Esophagus muscularis mucosa (tissue), 4 donors: ENCODE measurements around the gene ZBTB8OS. TPM values are rescaled to one million over a fixed set of nuclear protein-coding genes. Genes with fewer than 3 reads are reported as not detected.

Experiments used
- DNase-seq: peaks from one replicate; pipeline ENCODE4 v3.0.0-alpha.2; 2017; ENCODE audit errors: extremely low spot score
- H3K27ac ChIP-seq, 4 donors: fragments of 200-600 bp; sonication (generic); replicated peaks in 1 of 4; 1 replicate in 3 of 4; 2 replicates in 1 of 4; pipeline ENCODE4 v1.5.1; 2016 to 2019; ENCODE audit warnings: mild to moderate bottlenecking in 1 of 4
- H3K27me3 ChIP-seq, 4 donors: fragments of 200-600 bp; sonication (generic); one replicate each; pipeline versions ENCODE4 v1.5.1 to v1.6.0; 2016 to 2019
- H3K36me3 ChIP-seq, 4 donors: fragments of 200-600 bp; sonication (generic); one replicate each; pipeline ENCODE4 v1.5.1; 2016 to 2019
- H3K4me1 ChIP-seq, 4 donors: fragments of 200-600 bp; sonication (generic); one replicate each; pipeline ENCODE4 v1.5.1; 2016 to 2019
- H3K4me3 ChIP-seq, 4 donors: fragments of 200-600 bp; sonication (generic); 1 replicate in 2 of 4; 2 replicates in 2 of 4; pipeline ENCODE4 v1.5.1; 2016 to 2019; ENCODE audit warnings: mild to moderate bottlenecking in 4 of 4, moderate library complexity in 1 of 4
- H3K9me3 ChIP-seq, 4 donors: fragments of 200-600 bp; sonication (generic); 1 replicate in 3 of 4; 2 replicates in 1 of 4; pipeline ENCODE4 v1.5.1; 2016 to 2019
- CTCF ChIP-seq, 3 experiments: fragments of 200-600 bp in 2 of 3; fragments of 450-650 bp in 1 of 3; sonication (generic) in 2 of 3; IDR thresholded peaks; one replicate each; pipeline ENCODE4 v1.5.1; 2017 to 2019; ENCODE audit warnings: antibody characterized with exemption in 3 of 3, mild to moderate bottlenecking in 2 of 3, moderate library complexity in 1 of 3
- EP300 ChIP-seq: sonication (generic); formaldehyde crosslinking; IDR thresholded peaks from one replicate; pipeline ENCODE4 v1.6.1; 2017; ENCODE audit warnings: antibody characterized with exemption
- POLR2A ChIP-seq: fragments of 450-650 bp; IDR thresholded peaks from one replicate; pipeline ENCODE4 v1.6.1; 2017; ENCODE audit warnings: antibody characterized with exemption, moderate library complexity, mild to moderate bottlenecking, low read depth
- POLR2AphosphoS5 ChIP-seq, 2 donors: sonication (generic); formaldehyde crosslinking; IDR thresholded peaks; one replicate each; pipeline ENCODE4 v1.6.1; 2017; ENCODE audit warnings: antibody characterized with exemption in 2 of 2
- WGBS: methylation state at CpG from one replicate; pipeline ENCODE4 v1.1.5; 2018; 5-methylcytosine and 5-hydroxymethylcytosine counted together
- intact Hi-C: fragments of 100-400 bp; cut with DNase I; formaldehyde crosslinking; loops from one replicate; pipeline ENCODE4 v1.15.1; 2023
- total RNA-seq, 4 donors: library from RNA; depleted of rRNA; stranded (reverse); fragments of >200 nt; gene quantifications; one replicate each; pipeline versions ENCODE4 v1.1.0 to v1.2.1, GENCODE V29; 2016

The ZBTB8OS gene
- total RNA-seq, 4 donors from 2014 or later, result 19.6 to 31.1 (median 25.8) TPM

- WGBS, result 42% methylated on average over 1 of the region's 1 CpG
Measured at GRCh38 chr1:32665915-32666314, 15.6 kb upstream of the ZBTB8OS start.

GRCh38 chr1:32659581-32659980 lies 9.2 kb upstream of the ZBTB8OS start:
- H3K27ac ChIP-seq, result no peak overlapping the region
- no peak overlapping the region for H3K4me3 ChIP-seq
- no peaks in the 10 kb centered on the region for H3K9me3 ChIP-seq
- WGBS, result 97% methylated on average over 1 of the region's 1 CpG
- H3K36me3 ChIP-seq, result peaks cover 62 to 98% (median 92%) of the 10 kb centered on the region in 4 donors
- H3K4me1 ChIP-seq, result peaks cover 6 to 21% (median 18%) of the 10 kb centered on the region in 4 donors
- intact Hi-C loops, result no loop called here
- no peaks in the 10 kb centered on the region for H3K27me3 ChIP-seq
- DNase-seq, result no peak
- TF ChIP-seq POLR2A (no peak), EP300 (no peak), POLR2AphosphoS5 (IDR thresholded peaks at IDR 0.05) (no peak), CTCF (IDR thresholded peaks at IDR 0.05) (no peak)

More at GRCh38 chr1:32665915-32666314, 15.6 kb upstream of the ZBTB8OS start:
- Histone ChIP-seq H3K4me3 (no peak overlapping the region), H3K36me3 (peaks cover 60 to 97% (median 90%) of the 10 kb centered on the region in 4 donors), H3K4me1 (peaks cover 0 to 21% (median 10%) of the 10 kb centered on the region in 4 donors), H3K27me3 (no peaks in the 10 kb centered on the region), H3K9me3 (no peaks in the 10 kb centered on the region), H3K27ac (peak overlapping the region in 1 of 4 donors; percentile 6)
- intact Hi-C loops, result no loop called here
- no peak for DNase-seq
- TF ChIP-seq POLR2AphosphoS5 (IDR thresholded peaks at IDR 0.05) (no peak), CTCF (IDR thresholded peaks at IDR 0.05) (no peak)

- H3K9me3 ChIP-seq, result no peaks in the 10 kb centered on the region
- peaks cover 38 to 75% (median 72%) of the 10 kb centered on the region in 4 donors for H3K4me1 ChIP-seq
- peaks cover 13 to 44% (median 37%) of the 10 kb centered on the region in 4 donors for H3K36me3 ChIP-seq
- DNase-seq, result no peak
- peak overlapping the region; percentile 99 for H3K27ac ChIP-seq
- H3K27me3 ChIP-seq, result no peaks in the 10 kb centered on the region
- intact Hi-C loops, result loop anchor here (5.0 kb wide), 1 partner anchor 55 kb away; no protein-coding TSS in a partner anchor
- 86% methylated on average over 16 of the region's 16 CpGs for WGBS
- no peak for TF ChIP-seq POLR2A
- TF ChIP-seq EP300, result no peak
- TF ChIP-seq CTCF (IDR thresholded peaks at IDR 0.05), result no peak
- TF ChIP-seq POLR2AphosphoS5 (IDR thresholded peaks at IDR 0.05), result no peak
- H3K4me3 ChIP-seq, result peak overlapping the region; percentile 72 to 91 (median 82)
Measured at GRCh38 chr1:32652244-32652962, 2.1 kb upstream of the ZBTB8OS start.

GRCh38 chr1:32651461-32652073 lies 1.2 kb upstream of the ZBTB8OS start:
- Histone ChIP-seq H3K27ac (peak overlapping the region; percentile 99), H3K27me3 (no peaks in the 10 kb centered on the region), H3K9me3 (no peaks in the 10 kb centered on the region), H3K36me3 (peaks cover 7 to 36% (median 29%) of the 10 kb centered on the region in 4 donors), H3K4me1 (peaks cover 38 to 77% (median 72%) of the 10 kb centered on the region in 4 donors), H3K4me3 (peak overlapping the region; percentile 72 to 91 (median 82))
- no peak for DNase-seq
- no peak for TF ChIP-seq CTCF (IDR thresholded peaks at IDR 0.05)
- no peak for TF ChIP-seq EP300
- intact Hi-C loops, result loop anchor here (5.0 kb wide), 1 partner anchor 56 kb away; no protein-coding TSS in a partner anchor
- 4% methylated on average over 7 of the region's 43 CpGs for WGBS
